Fibroblast of villous mesenchyme (primary cell): ENCODE measurements around the gene FMN1. TPM values are rescaled to one million over a fixed set of nuclear protein-coding genes. Genes with fewer than 3 reads are reported as not detected.

Experiments
- DNase-seq: peaks from one replicate; pipeline ENCODE4 v3.0.0-alpha.2; 2010; ENCODE audit warnings: low read depth
- H3K4me3 ChIP-seq: 2 replicates; pipeline ENCODE4 v1.5.1; 2011; ENCODE audit warnings: low read depth, mild to moderate bottlenecking, low read length
- total RNA-seq: library from RNA; depleted of rRNA; stranded (reverse); fragments of >200 nt; gene quantifications from 2 replicates; pipeline ENCODE4 v1.2.3, GENCODE V29; 2012
- TF ChIP-seq, protein P1 (sequence below): IDR thresholded peaks from 2 replicates; pipeline ENCODE4 v1.5.1; 2012; ENCODE audit warnings: low read depth, mild to moderate bottlenecking, low read length; ENCODE audit not compliant: insufficient read depth

FMN1 gene
- total RNA-seq, 1 donor, result 8.6 TPM

DNA sequence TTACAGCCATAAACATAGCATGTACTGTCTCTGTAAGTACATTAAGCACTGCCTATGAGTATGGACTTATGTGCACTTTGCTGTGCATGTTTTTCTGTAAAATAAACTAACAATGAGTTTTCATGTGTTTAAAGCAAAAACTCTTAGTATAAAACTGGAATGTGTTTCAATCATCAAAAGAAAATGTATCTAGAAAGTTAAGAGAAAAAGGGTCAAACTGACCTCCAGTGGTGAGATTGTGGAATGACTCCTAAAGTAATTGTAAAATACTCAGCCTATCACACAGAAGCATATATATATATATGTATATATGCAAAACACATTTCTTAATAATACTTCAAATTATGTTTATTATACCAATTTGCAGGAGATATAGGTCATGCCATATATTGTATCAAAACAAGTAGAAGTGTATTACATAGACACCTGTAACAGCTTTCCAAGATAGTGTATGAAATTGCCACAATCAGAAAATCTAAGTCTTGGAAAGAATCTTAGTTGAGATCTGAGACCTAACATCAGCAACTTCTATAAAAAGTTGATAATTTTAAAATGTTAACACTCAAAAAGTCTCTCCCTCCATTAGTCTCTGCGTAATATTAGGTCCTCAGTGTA is 199.6 kb downstream of the FMN1 start:
- peak; percentile 61 for DNase-seq
- TF ChIP-seq, protein P1, sequence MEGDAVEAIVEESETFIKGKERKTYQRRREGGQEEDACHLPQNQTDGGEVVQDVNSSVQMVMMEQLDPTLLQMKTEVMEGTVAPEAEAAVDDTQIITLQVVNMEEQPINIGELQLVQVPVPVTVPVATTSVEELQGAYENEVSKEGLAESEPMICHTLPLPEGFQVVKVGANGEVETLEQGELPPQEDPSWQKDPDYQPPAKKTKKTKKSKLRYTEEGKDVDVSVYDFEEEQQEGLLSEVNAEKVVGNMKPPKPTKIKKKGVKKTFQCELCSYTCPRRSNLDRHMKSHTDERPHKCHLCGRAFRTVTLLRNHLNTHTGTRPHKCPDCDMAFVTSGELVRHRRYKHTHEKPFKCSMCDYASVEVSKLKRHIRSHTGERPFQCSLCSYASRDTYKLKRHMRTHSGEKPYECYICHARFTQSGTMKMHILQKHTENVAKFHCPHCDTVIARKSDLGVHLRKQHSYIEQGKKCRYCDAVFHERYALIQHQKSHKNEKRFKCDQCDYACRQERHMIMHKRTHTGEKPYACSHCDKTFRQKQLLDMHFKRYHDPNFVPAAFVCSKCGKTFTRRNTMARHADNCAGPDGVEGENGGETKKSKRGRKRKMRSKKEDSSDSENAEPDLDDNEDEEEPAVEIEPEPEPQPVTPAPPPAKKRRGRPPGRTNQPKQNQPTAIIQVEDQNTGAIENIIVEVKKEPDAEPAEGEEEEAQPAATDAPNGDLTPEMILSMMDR, result peak; percentile 68
- no peak overlapping the region for H3K4me3 ChIP-seq

DNA sequence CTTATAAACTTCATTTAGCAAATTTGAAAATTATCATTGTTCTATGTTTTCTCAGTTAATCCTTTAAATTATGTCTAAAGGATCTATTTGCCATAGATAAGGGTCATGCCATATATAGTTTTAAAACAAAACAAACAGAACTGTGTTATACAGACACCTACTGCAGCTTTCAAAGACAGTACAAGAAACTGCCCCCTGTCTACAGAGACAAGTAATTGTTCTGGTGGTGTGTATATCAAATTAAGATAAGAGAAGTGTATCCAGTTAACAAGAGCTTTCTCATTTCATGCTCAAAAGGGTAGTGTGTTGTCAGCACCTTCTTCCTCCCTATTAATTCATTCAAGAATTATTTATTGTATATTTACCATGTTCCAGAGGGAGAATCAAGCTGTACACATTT is 201.2 kb downstream of the FMN1 start:
- H3K4me3 ChIP-seq, result no peak overlapping the region
- no peak for DNase-seq

GRCh38 chr15:32991619-32992111 is 202.8 kb downstream of the FMN1 start:
- peak; percentile 23 for DNase-seq
- TF ChIP-seq, protein P1, result no peak
- H3K4me3 ChIP-seq, result no peak overlapping the region

More for the DNA sequence above, 201.2 kb downstream of the FMN1 start:
- TF ChIP-seq, protein P1, result peak; percentile 50

GRCh38 chr15:32990071-32990470 is 204.4 kb downstream of the FMN1 start:
- DNase-seq, result no peak
- no peak overlapping the region for H3K4me3 ChIP-seq
- TF ChIP-seq, protein P1, result no peak

GRCh38 chr15:32987067-32987466 is 207.4 kb downstream of the FMN1 start:
- no peak for DNase-seq
- TF ChIP-seq, protein P1, result no peak
- no peak overlapping the region for H3K4me3 ChIP-seq

GRCh38 chr15:32986147-32986546 is 208.4 kb downstream of the FMN1 start:
- DNase-seq, result peak; percentile 11
- TF ChIP-seq, protein P1, result no peak
- no peak overlapping the region for H3K4me3 ChIP-seq

- TF ChIP-seq, protein P1, result no peak
- DNase-seq, result no peak
- H3K4me3 ChIP-seq, result no peak overlapping the region
Observed at GRCh38 chr15:32983679-32984078, 210.8 kb downstream of the FMN1 start.
